Heart left ventricle (tissue), 13 donors: ENCODE measurements around the gene TIMM21.

Experiments used
- CTCF ChIP-seq, 12 donors: fragments of 200-600 bp; sonication (generic) in 4 of 12; IDR thresholded peaks; one replicate each; pipeline versions ENCODE4 v1.5.0 to v1.8.0; 2018 to 2022; ENCODE audit warnings: antibody characterized with exemption in 12 of 12, mild to moderate bottlenecking in 5 of 12
- POLR2A ChIP-seq, 2 donors: fragments of 450-650 bp; IDR thresholded peaks; one replicate each; pipeline ENCODE4 v1.6.1; 2017; ENCODE audit warnings: antibody characterized with exemption in 2 of 2, mild to moderate bottlenecking in 2 of 2, moderate library complexity in 2 of 2
- donor health status: ischemic (EF 13 %, LVEDD 7.1; RV severe dilation, severe dysfunction).
- donor health status: DM: no; HTN: yes; CAD: no.
- donor health status: DM: no; HTN: no; CAD: no.
- donor health status: ischemic (EF 25% LVEDD 6.9; RV normal size, moderate dysfunction).
- donor health status: ischemic (EF 25% LVEDD 5.7; RV mildly dilated, moderate dysfunction).
- donor health status: ischemic (EF 35%, LVEDD 5.7; RV mildly dilated, moderate dysfunction).
- donor health status: nonischemic (EF 11% LVEDD 7.7; RV severe dilation, severe dysfunction).
- donor health status: DM: yes; HTN: yes; CAD: no.
- donor health status: PGD.
- donor health status: ischemic (EF 29% LVEDD 5.4; RV normal size, mild dysfunction).
- donor health status: nonischemic (EF 23%, LVEDD 6.1; RV moderate dilation, normal function).

- TF ChIP-seq POLR2A (IDR thresholded peaks at IDR 0.05) = no peak
- no peak for TF ChIP-seq CTCF (IDR thresholded peaks at IDR 0.05)
Measured at GRCh38 chr18:74140582-74140981, 7.7 kb upstream of the TIMM21 start.
